ENCODE measurements around the gene BMPR1B. TPM values are rescaled to one million over a fixed set of nuclear protein-coding genes. Genes with fewer than 3 reads are reported as not detected.

The BMPR1B gene
- total and polyA plus RNA-seq, 2 of the 4 experiments (the other 2 are of a cell fraction), result 0.24 to 0.90 TPM

GRCh38 chr4:94715726-94716125 is 42.0 kb upstream of the BMPR1B start:
- H3K14ac ChIP-seq (replicated peaks; ENCODE audit: low read depth, low read length), result no peak overlapping the region
- H3K4me2 ChIP-seq (ENCODE audit: low read depth, low read length), result no peak overlapping the region
- peaks cover 3% of the 10 kb centered on the region for H3K4me1 ChIP-seq (ENCODE audit: control insufficient read depth, insufficient read depth, low read length)
- H3K9me3 ChIP-seq (ENCODE audit: control insufficient read depth, insufficient read depth, low read length), result no peaks in the 10 kb centered on the region
- 87% methylated on average over 3 of the region's 6 CpGs; no CpG with 5 or more reads in 1 of the 2 experiments for WGBS, 2 experiments (ENCODE audit: extremely low coverage in 2 of 2, insufficient read length in 1 of 2)
- H2AFZ ChIP-seq (replicated peaks; ENCODE audit: low read length, poor library complexity), result no peak overlapping the region
- peak overlapping the region; percentile 47 for H2BK120ac ChIP-seq (ENCODE audit: low read depth, low read length)
- no peak overlapping the region for H3K4me3 ChIP-seq (ENCODE audit: insufficient read depth, low read depth, low read length)
- peak overlapping the region; percentile 15; the same call in 1 of the 2 replicates for H4K91ac ChIP-seq (ENCODE audit: insufficient read depth, low read depth, low read length)
- no peak for TF ChIP-seq BHLHE40 (IDR thresholded peaks at IDR 0.05; ENCODE audit: low read depth, low read length)
- no peak for TF ChIP-seq NFE2L2 (IDR thresholded peaks at IDR 0.05; ENCODE audit: low read depth, low read length)
- TF ChIP-seq SMC3 (IDR thresholded peaks at IDR 0.05; ENCODE audit: low read depth, low read length), result no peak
- TF ChIP-seq RFX5 (IDR thresholded peaks at IDR 0.05; ENCODE audit: low read depth, low read length), result no peak
- TF ChIP-seq MAZ (IDR thresholded peaks at IDR 0.05; ENCODE audit: borderline replicate concordance, low read depth, low read length), result no peak
- TF ChIP-seq CTCF (conservative IDR thresholded peaks at IDR 0.05; ENCODE audit: low read depth, low read length), result no peak
- TF ChIP-seq RAD21 (IDR thresholded peaks at IDR 0.05; ENCODE audit: low read length), result no peak
- TF ChIP-seq CHD1 (IDR thresholded peaks at IDR 0.05; ENCODE audit: low read depth, low read length), result no peak
- no peak for TF ChIP-seq MXI1 (IDR thresholded peaks at IDR 0.05; ENCODE audit: borderline replicate concordance, low read depth, low read length)
- TF ChIP-seq CEBPB (IDR thresholded peaks at IDR 0.05; ENCODE audit: low read depth, low read length), result no peak
- TF ChIP-seq MAFK (IDR thresholded peaks at IDR 0.05; ENCODE audit: low read depth, low read length), result no peak
- no peak for TF ChIP-seq RCOR1 (IDR thresholded peaks at IDR 0.05; ENCODE audit: insufficient replicate concordance, low read length)
- no peak for TF ChIP-seq USF2 (IDR thresholded peaks at IDR 0.05; ENCODE audit: low read depth, low read length)
- TF ChIP-seq POLR2A (IDR thresholded peaks at IDR 0.05; ENCODE audit: low read depth, low read length), result no peak
- peak overlapping the region; percentile 74; the same call in 1 of the 2 replicates for H2BK20ac ChIP-seq (ENCODE audit: low read depth, low read length)
- peak overlapping the region; percentile 40; the same call in 1 of the 2 replicates for H3K4ac ChIP-seq (ENCODE audit: low read depth, low read length)
- dilution Hi-C loops (cut with HindIII; ENCODE audit: low sequenced_read_pairs, unreplicated experiment) (no loop called here), intact Hi-C loops (cut with micrococcal nuclease) (no loop called here), in situ Hi-C loops (cut with MboI; ENCODE audit: low sequenced_read_pairs) (no loop called here)
- H3K27me3 ChIP-seq (ENCODE audit: control insufficient read depth, insufficient read depth, low read length), result no peaks in the 10 kb centered on the region
- no peak for ATAC-seq (ENCODE audit: low read depth)
- BruUV-seq (replicated peaks), result no TSS peak
- peak overlapping the region; percentile 81; the same call in 1 of the 2 replicates for H3K18ac ChIP-seq (ENCODE audit: low read depth, low read length)
- H2BK5ac ChIP-seq (ENCODE audit: low read depth, low read length, poor library complexity, severe bottlenecking), result peak overlapping the region; percentile 24
- H2AK5ac ChIP-seq (ENCODE audit: low read depth, low read length), result no peak overlapping the region; the same call in 1 of the 2 replicates
- H4K20me1 ChIP-seq (ENCODE audit: insufficient read depth, low read length), result no peaks in the 10 kb centered on the region
- ChIA-PET CTCF (interaction anchor here (0.6 kb wide), 1 partner anchor 29 kb away, joined by 3 read pairs; no protein-coding TSS in a partner anchor), POLR2A (ENCODE audit: unreplicated experiment) (interaction anchor here (0.6 kb wide), 1 partner anchor 1954 kb away, joined by 3 read pairs; no protein-coding TSS in a partner anchor)
- no peak overlapping the region for H3K56ac ChIP-seq (ENCODE audit: extremely low read depth, insufficient read depth, low read length)
- H3K9ac ChIP-seq (ENCODE audit: low read depth, low read length), result no peak overlapping the region
- H3K23ac ChIP-seq (ENCODE audit: low read depth, low read length), result no peak overlapping the region
- no peaks in the 10 kb centered on the region for H3K36me3 ChIP-seq (ENCODE audit: control insufficient read depth, insufficient read depth, low read length)
- H3K9me1 ChIP-seq (ENCODE audit: insufficient read depth, low read length), result no peaks in the 10 kb centered on the region
- no peak overlapping the region for H2BK15ac ChIP-seq (ENCODE audit: low read depth, low read length)
- no peak overlapping the region for H3K27ac ChIP-seq (ENCODE audit: insufficient read depth, low read length)
- no peaks in the 10 kb centered on the region for H3K79me1 ChIP-seq (ENCODE audit: low read depth in 1 of 2, low read length in 2 of 2)
- H2AK9ac ChIP-seq (replicated peaks; ENCODE audit: low read depth, low read length, poor library complexity), result no peak overlapping the region
- peak overlapping the region; percentile 69; the same call in 1 of the 2 replicates for H4K5ac ChIP-seq (ENCODE audit: low read depth, low read length)
- no peak overlapping the region for H4K8ac ChIP-seq (ENCODE audit: low read depth in 2 of 2, low read length in 2 of 2)
- DNase-seq, result no peak

Data from IMR-90 (cell line).